HEK293T (cell line): ENCODE results near the gene BANK1.

Source experiments
- BHLHE40 ChIP-seq: fragments of 450-650 bp; IDR thresholded peaks from 2 replicates; pipeline ENCODE4 v1.6.1; 2016; ENCODE audit warnings: mild to moderate bottlenecking, moderate library complexity, borderline replicate concordance
- CTBP1 ChIP-seq: fragments of 450-650 bp; IDR thresholded peaks from 2 replicates; pipeline ENCODE4 v1.6.1; 2016; ENCODE audit warnings: borderline replicate concordance
- ELF4 ChIP-seq: fragments of 450-650 bp; IDR thresholded peaks from 2 replicates; pipeline ENCODE4 v1.6.1; 2017; ENCODE audit warnings: antibody characterized with exemption
- ZNF384 ChIP-seq: fragments of 450-650 bp; IDR thresholded peaks from 2 replicates; pipeline ENCODE4 v1.6.1; 2016
- TF ChIP-seq, protein P1 (sequence below): fragments of 450-650 bp; IDR thresholded peaks from 2 replicates; pipeline ENCODE4 v1.6.1; 2016

DNA sequence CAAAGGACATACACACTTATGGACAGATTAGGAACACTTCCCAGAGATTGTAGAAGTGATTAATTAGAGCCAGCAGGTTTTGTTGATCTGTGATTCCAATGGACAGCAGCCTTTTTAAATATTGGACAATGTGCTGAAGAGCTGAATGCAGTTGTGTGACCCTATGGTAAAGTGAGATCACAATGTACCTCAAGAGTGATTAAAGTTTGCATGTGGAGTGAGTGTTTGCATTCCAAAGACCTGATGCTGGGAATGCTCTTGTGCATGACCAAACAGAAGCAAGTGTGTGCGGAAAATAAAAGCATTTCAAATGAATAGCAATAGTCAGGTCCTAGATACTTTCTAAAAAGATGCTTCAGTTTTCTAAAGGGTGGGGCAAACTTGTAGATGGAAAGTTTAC is 154.1 kb downstream of the BANK1 start:
- TF ChIP-seq, protein P1, sequence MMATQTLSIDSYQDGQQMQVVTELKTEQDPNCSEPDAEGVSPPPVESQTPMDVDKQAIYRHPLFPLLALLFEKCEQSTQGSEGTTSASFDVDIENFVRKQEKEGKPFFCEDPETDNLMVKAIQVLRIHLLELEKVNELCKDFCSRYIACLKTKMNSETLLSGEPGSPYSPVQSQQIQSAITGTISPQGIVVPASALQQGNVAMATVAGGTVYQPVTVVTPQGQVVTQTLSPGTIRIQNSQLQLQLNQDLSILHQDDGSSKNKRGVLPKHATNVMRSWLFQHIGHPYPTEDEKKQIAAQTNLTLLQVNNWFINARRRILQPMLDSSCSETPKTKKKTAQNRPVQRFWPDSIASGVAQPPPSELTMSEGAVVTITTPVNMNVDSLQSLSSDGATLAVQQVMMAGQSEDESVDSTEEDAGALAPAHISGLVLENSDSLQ = no peak
- TF ChIP-seq ELF4 (no peak), CTBP1 (no peak), ZNF384 (no peak), BHLHE40 (no peak)
